Measurements from ENCODE around the gene KRT37.

Gene KRT37

GRCh38 chr17:41424111-41424635, at the start of gene KRT37:
Gene KRT37, minus strand, starts transcription at chr17:41424585. Its CDS starts 62 bp downstream, at chr17:41424523.
- DNase-seq (ENCODE audit: low read depth, low spot score) = no peak

GRCh38 chr17:41468346-41468745, 44.0 kb upstream of the KRT37 start:
- DNase-seq (ENCODE audit: low read depth, low spot score) = no peak

DNA sequence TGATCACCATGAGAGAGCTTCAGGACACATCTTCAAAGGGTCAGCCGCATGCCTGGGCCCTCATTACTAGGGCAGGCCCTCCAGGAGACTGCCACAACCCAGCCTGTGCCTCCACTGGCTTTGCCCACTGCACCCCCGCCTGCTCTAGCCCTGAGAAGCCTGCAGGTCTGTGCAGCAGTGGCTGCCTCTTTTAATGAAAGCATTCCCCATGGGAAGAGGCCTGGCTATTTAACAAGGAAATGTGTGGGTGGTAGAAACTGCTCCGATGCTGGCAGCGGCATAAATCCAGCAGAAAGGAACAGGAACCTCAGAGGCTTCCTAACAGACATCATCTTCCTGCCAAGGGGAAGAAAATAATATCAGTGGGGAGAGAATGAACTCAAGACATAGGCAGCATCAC, 43.2 kb upstream of the KRT37 start:
- DNase-seq (ENCODE audit: low read depth, low spot score) = no peak

DNA sequence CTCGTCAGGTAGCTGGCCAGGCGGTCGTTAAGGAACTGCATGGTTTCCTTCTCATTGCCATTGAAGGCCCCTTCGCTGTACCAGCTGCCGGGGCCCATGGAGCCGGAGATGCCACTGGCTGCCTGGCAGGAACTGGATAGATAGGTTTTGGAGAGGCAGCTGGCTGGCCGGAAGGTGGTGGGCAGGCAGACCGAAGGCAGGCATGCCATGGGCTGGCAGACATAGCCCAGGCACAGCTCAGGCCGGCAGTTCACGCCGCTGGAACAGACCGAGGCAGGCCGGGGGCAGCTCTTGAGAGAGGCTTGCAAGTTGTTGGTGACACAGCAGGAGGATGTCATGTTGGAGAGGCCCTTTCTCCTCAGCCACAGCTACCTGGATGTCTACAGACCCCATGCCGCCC, 42.6 kb upstream of the KRT37 start, which contains the start of gene KRT32:
Gene KRT32 (minus strand): TSS at position 399 of the 400 bp plus-strand sequence. CDS start 61 bp downstream, at position 338.
- DNase-seq (ENCODE audit: low read depth, low spot score) = no peak

GRCh38 chr17:41464682-41465081, 40.3 kb upstream of the KRT37 start:
- no peak for DNase-seq (ENCODE audit: low read depth, low spot score)

DNA sequence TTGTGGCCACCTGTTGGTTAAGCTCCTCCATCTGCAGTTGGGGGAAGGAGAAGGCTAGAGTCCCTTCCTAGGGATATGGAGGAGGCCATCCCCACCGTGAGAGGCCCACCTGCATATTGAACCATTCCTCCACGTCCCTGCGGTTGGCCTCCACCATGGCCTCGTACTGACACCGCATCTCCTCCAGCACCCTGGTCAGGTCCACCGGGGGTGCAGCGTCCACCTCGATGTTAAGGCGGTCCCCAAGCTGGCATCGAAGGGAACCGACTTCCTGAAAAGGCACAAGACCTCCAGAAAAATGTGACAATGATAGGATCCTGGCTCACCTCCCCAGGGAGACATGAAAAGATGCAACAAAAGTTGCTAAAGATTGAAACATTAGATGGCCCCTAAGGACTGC, 39.8 kb upstream of the KRT37 start:
- DNase-seq (ENCODE audit: low read depth, low spot score) = no peak

GRCh38 chr17:41463746-41464145, 39.4 kb upstream of the KRT37 start:
- no peak for DNase-seq (ENCODE audit: low read depth, low spot score)

DNA sequence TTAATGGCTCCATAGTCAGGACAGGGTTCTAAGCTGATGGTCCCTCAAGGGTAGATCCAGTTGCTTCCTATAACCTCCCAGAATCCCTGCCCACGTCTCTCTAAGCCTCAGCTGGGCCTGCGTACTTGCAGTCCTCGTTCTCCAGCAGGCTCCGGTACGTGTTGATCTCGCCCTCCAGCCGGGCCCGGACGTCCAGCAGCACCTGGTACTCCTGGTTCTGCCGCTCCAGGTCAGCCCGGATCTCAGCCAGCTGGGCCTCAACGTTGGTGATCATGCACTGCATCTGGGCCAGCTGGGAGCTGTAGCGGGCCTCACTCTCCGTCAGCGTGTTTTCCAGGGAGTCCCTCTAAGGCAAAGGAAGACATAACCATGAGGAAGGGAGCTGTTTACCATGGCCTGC, 38.3 kb upstream of the KRT37 start:
- DNase-seq (ENCODE audit: low read depth, low spot score) = no peak

DNA sequence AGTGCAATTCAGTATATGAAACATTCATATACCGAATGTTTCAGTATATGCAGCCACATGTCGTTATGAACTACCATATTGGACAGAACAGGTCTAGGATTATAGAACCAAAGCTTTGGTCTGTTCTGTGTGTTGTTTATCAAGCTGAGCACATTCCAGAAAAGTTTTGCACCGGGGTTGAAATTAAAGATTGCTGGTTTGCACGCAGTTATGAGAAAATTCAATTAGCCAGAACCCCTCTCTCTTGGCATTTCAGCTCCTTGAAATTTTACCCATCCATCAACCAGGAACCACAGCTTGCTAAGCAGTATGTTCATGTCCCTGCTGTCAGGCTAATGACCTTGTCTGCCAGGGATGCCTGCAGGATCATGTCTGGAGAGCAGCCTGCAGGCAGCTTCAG, 33.3 kb upstream of the KRT37 start:
- DNase-seq (ENCODE audit: low read depth, low spot score) = no peak

DNA sequence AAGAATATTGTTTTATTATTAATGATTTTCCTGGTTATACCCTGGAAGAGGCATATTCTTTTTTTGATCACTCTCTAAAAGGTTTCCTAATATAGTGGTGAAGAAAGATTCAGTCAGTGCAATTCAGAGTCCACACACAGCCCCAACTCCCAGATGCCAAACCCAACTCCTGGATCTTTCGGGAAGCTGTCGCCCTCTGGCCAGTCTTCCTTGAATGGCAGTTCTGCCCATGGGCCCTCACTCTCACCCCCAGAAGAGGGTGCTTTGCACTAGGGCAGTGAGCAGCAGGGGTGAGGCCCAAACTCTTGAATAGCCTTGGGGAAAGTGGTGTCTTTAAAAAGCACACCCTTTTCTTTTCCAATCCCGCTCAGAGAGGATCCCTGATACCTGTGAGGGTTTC, 31.8 kb upstream of the KRT37 start:
- no peak for DNase-seq (ENCODE audit: low read depth, low spot score)

DNA sequence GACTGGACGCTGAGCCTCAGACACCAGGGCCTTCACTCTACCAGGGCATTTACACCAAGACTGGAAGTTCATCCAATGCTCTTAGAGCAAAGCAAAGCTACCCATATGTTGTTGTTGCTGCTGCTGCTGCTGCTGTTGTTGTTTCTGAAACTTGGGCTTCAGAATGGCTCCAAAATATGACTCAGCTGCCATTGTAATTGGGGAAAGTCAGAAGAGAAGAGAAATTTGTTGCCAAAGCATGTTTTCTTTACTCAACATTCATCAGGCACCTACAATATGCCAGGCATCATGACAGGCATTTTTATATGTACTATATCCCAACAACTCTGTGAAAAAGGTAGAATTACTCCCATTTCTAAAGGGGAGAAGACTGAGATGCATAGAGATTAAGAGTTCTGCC, 30.9 kb upstream of the KRT37 start:
- no peak for DNase-seq (ENCODE audit: low read depth, low spot score)

- DNase-seq (ENCODE audit: low read depth, low spot score) = no peak
Observed at GRCh38 chr17:41453066-41453465, 28.7 kb upstream of the KRT37 start.

GRCh38 chr17:41452281-41452680, 27.9 kb upstream of the KRT37 start:
- no peak for DNase-seq (ENCODE audit: low read depth, low spot score)

DNA sequence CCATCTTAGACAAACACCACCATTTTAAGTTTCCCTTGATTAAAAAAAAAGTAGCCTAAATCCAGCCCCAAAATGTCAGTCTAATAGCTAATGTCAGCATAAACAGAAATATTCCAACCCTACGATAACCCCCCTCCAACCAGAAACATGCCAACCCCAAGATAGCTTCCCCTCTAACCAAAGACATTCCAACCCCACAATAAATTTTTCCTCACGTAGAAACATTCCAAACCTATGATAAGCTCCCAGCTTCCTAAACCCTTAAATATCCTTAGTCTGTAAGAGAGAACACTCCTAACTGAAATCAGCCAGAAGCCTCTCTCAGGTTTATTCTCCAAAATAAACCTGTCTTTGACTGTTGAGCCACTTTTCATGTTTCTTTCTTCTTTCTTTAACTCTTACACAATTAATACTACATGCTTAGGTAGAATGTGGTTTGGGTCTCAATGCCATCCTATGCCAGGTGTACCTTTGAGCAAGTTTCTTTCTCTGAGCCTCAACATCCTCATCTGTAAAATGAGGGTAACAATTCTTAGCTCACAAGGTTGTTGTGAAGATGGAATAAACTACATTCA, 26.9 kb upstream of the KRT37 start:
- no peak for DNase-seq (ENCODE audit: low read depth, low spot score)

DNA sequence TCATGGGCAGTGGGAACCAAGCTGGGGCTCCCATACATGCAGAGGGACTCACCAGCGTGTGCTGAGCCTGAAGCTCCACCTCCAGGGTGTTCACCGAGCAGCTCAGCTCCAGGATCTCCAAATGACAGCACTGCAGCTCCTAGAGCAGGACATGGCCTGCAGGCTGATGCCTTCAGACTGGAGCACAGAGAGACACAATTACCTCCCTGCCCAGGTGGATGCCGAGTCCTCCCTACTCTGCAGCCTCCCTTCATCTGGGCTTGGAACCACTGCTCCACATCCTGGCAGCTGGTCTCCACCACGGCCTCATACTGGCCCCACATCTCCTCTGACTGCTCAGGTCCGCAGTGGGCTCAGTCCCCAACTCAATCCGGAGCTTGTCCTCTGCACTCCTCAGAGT, 24.6 kb upstream of the KRT37 start:
- DNase-seq (ENCODE audit: low read depth, low spot score) = no peak

- no peak for DNase-seq (ENCODE audit: low read depth, low spot score)
Observed at GRCh38 chr17:41448506-41448905, 24.1 kb upstream of the KRT37 start.

GRCh38 chr17:41446806-41447205, 22.4 kb upstream of the KRT37 start:
- DNase-seq (ENCODE audit: low read depth, low spot score) = no peak

DNA sequence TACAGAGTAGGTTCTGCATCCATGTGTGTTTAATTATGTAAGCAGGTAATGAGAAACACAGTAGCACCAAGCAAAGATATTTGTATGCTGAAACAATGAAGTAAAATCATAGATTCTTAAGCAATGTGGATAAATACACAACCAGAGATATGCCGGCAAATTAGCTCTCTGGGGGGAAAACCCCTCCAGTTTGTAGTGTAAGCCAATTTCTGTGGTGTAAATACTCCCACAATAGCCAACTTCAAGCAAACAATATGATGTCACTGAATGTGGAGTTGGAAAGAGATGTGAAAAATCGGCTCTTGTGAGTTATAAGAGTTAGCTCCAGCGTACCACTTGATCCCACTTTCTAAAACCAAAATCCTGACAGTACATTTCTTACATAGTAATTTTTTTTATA, 20.3 kb upstream of the KRT37 start:
- DNase-seq (ENCODE audit: low read depth, low spot score) = no peak

GRCh38 chr17:41444186-41444585, 19.8 kb upstream of the KRT37 start:
- no peak for DNase-seq (ENCODE audit: low read depth, low spot score)

DNA sequence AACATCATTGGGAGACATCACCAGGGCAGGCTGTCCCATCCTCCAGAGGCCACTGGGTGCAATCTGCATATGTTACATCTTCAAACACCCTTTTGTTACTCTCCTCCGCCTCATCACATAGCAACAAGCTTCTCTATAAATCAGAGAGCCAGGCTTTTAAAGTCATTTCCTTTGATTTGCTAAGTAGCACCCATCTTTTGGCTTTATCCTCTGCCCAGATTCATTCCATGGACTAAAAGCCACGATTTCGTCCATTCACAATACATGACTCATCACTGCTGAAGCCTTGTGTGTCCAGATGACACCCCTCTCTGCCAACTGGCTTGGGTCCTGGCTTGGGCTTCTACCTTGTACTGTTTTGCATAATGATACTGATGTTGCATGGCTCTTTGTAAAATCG, 18.4 kb upstream of the KRT37 start:
- no peak for DNase-seq (ENCODE audit: low read depth, low spot score)

DNA sequence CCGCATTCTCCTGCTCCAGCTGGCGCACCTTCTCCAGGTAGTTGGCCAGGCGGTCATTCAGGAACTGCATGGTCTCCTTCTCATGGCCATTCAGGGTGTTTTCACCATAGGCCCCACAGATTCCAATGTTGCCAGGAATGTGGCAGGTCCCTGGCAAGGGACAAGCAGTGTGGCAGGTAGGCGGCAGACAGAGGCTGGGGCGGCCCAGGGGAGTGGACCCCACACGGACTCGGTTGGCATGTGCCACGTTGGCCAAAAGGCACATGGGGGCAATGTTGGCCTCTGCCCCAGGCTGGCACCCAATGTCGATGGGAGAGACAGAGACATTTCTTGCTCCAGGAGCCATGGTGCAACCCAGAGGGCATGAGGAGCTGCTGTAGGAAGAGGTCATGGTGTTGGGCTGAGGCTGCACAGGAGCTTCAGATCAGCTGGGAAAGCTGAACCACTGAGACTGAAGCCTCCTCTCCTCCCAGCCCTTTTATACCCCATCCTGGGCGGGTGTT, 16.2 kb upstream of the KRT37 start, which contains the start of gene KRT38:
Gene KRT38 (minus strand): TSS at position 453 of the 503 bp plus-strand sequence. CDS start 62 bp downstream, at position 391.
- no peak for DNase-seq (ENCODE audit: low read depth, low spot score)

DNA sequence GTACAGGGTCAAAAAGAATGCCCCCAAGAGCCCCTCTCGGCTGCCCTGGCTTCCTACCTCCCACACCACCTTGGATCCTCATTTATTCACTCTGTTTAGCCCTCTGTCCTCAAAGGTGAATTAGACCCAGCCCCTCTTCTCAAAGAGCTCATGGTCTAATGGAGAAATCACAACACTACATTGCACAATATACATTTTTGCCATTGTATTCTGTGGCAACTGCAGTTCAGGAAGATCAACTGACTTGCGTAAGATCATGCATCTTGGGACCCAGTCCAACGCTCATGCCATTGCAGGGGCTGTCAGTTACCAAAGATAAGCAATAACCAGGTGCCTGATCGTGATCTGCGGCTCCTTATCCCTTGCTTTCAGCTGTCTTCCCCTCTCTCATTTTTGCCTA, 15.0 kb upstream of the KRT37 start:
- DNase-seq (ENCODE audit: low read depth, low spot score) = no peak

DNA sequence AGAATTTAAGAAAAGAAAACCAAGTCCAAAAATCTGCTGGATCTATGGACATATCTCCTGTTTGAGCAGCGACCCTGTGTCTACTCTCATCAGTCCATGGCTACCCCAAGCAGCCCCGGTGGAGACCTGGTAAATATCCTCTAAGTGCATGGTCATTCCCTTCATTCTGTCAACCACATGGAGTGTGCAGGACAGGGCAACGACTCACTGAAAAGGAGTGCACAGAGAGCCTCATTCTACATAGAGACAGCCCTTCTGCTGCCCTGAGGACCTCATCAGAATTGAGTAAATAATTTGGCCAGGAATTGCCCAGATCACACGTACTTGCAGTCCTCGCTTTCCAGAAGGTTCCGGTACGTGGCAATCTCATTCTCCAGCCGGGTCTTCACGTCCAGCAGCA, 13.4 kb upstream of the KRT37 start:
- DNase-seq (ENCODE audit: low read depth, low spot score) = no peak

DNA sequence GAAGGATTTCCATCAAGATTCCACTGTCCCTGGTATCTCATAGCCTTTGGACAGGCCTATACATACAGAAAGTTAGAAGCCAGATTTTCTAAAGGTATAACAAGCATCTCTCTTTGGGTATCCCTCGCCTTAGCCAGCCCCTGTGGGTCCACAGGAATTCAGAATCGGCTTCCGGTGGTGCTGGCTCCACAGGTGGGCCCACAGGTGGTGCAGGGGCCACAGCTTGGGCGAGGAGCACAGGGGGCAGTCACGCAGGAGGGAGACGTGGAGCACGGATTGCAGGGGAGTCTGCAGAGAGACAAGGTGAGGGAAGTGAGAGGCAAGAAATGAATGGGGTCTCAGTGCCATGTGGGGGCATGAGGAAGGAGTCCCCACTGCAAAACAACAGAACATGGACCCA, 12.9 kb upstream of the KRT37 start:
- no peak for DNase-seq (ENCODE audit: low read depth, low spot score)

Data from activated naive CD8-positive, alpha-beta T cell treated with anti-CD3 and anti-CD28 coated beads, Interleukin-2, amount 50 U/mL, for 16 hours (primary cell).